Measurements from ENCODE around the gene RAMP3.

- TF ChIP-seq CTCF (IDR thresholded peaks at IDR 0.05): no peak
- no peak for TF ChIP-seq POLR2A (IDR thresholded peaks at IDR 0.05)
- no peak for TF ChIP-seq POLR2AphosphoS5 (IDR thresholded peaks at IDR 0.05)
- no peak for TF ChIP-seq EP300 (IDR thresholded peaks at IDR 0.05)
These were observed 63.4 kb downstream of the RAMP3 start for GRCh38 chr7:45220846-45221618.
